22Rv1 (cell line): ENCODE results near the gene ZNF678.

Experiments
- ZFX ChIP-seq: fragments of 450-650 bp; IDR thresholded peaks from 2 replicates; pipeline ENCODE4 v1.6.1; 2017; ENCODE audit warnings: antibody characterized with exemption, borderline replicate concordance
- TF ChIP-seq, protein P1 (sequence below): fragments of 450-650 bp; IDR thresholded peaks from 2 replicates; pipeline ENCODE4 v1.5.1; 2017; ENCODE audit warnings: mild to moderate bottlenecking

DNA sequence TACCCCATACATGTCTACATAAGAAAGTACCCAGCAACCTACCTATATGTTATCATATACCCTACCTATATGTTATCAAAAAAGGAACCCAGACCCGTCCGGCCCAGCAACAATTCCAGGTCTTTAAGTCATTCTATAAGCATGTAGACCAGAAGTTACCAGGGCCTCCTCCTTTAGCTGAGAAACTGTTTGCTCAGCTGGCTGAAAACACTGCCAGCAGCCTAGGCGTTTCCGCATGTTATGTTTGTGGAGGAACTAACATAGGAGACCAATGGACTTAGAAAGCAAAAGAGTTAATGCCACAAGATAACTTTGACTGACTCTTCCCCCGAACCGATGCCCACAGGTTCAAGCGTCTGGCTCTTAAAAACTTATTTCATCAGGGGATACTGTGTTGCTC, 7.1 kb upstream of the ZNF678 start:
- TF ChIP-seq, protein P1, sequence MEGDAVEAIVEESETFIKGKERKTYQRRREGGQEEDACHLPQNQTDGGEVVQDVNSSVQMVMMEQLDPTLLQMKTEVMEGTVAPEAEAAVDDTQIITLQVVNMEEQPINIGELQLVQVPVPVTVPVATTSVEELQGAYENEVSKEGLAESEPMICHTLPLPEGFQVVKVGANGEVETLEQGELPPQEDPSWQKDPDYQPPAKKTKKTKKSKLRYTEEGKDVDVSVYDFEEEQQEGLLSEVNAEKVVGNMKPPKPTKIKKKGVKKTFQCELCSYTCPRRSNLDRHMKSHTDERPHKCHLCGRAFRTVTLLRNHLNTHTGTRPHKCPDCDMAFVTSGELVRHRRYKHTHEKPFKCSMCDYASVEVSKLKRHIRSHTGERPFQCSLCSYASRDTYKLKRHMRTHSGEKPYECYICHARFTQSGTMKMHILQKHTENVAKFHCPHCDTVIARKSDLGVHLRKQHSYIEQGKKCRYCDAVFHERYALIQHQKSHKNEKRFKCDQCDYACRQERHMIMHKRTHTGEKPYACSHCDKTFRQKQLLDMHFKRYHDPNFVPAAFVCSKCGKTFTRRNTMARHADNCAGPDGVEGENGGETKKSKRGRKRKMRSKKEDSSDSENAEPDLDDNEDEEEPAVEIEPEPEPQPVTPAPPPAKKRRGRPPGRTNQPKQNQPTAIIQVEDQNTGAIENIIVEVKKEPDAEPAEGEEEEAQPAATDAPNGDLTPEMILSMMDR = no peak
- no peak for TF ChIP-seq ZFX
